GM12875 (cell line): ENCODE measurements around the gene TAF15.

ENCODE experiments used
- H3K4me3 ChIP-seq: one replicate; pipeline ENCODE4 v1.5.1; 2011; ENCODE audit warnings: low read depth, low read length, control low read depth
- TF ChIP-seq, protein P1 (sequence below): IDR thresholded peaks from 2 replicates; pipeline ENCODE4 v1.5.1; 2011; ENCODE audit warnings: low read depth, mild to moderate bottlenecking, control low read depth, inconsistent platforms, low read length, moderate library complexity, borderline replicate concordance; ENCODE audit not compliant: insufficient read depth

Gene TAF15

DNA sequence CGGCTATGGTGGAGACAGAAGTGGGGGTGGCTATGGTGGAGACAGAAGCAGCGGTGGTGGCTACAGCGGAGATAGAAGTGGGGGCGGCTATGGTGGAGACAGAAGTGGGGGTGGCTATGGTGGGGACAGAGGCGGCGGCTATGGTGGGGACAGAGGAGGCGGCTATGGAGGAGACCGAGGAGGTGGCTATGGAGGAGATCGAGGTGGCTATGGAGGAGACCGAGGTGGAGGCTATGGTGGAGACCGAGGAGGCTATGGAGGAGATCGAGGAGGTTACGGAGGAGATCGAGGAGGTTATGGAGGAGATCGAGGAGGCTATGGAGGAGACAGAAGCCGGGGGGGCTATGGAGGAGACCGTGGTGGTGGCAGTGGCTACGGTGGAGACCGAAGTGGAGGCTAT, 35.3 kb downstream of the TAF15 start:
- TF ChIP-seq, protein P1, sequence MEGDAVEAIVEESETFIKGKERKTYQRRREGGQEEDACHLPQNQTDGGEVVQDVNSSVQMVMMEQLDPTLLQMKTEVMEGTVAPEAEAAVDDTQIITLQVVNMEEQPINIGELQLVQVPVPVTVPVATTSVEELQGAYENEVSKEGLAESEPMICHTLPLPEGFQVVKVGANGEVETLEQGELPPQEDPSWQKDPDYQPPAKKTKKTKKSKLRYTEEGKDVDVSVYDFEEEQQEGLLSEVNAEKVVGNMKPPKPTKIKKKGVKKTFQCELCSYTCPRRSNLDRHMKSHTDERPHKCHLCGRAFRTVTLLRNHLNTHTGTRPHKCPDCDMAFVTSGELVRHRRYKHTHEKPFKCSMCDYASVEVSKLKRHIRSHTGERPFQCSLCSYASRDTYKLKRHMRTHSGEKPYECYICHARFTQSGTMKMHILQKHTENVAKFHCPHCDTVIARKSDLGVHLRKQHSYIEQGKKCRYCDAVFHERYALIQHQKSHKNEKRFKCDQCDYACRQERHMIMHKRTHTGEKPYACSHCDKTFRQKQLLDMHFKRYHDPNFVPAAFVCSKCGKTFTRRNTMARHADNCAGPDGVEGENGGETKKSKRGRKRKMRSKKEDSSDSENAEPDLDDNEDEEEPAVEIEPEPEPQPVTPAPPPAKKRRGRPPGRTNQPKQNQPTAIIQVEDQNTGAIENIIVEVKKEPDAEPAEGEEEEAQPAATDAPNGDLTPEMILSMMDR: no peak
- H3K4me3 ChIP-seq: no peak overlapping the region

DNA sequence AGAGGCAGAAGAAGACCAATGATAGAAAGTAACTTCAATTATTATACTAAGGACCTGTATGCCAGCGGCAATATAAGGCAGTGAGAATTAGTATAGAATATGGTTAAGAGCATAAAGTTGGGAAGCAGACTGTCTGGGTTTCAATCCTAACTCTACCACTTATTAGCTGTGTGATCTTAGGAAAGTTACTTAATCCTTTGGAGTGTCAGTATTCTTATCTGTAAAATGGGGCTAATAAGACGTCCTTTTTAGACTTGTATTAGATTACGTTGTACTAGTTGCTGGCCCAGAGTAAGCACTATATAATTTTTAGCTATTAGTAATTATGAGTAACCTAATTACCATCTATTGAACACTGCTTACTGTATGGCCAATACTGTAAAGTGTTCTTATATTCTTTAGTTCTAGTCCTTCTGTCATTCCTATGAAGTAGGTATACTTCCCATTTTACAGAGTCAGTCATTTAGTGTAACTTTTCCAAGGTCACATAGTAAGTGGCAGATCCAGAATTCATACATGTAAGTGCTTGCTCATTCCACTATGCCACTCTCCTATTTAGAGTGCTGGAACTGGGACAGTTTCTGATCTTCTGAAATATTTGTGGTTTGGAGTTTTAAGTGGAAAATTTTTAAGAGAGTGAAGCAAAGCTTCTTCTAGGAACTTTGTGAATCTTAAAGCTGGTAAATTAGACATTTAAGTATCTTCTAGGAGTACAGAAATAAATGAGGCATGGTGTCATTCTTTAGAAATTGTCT, 36.9 kb downstream of the TAF15 start:
- H3K4me3 ChIP-seq: no peak overlapping the region
- TF ChIP-seq, protein P1: no peak

DNA sequence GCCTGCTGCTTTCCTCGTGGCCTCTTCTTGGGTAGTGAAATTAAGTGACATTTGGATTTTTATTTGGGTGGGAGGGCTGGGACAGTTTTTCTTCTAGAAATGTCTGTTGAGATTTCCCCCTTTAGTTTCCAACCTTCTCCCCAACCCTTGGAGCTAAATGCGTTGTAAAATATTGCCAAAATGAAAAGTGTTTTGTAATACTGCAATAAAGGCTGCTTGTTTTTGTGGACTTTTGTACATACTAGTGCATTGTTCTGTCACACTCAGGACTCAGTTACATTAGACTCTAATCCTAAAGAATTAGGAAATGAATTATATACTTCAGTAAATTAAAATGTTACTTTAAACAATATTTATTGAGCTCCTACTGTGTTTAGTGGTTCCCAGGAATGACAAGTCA, 37.7 kb downstream of the TAF15 start:
- no peak overlapping the region for H3K4me3 ChIP-seq
- TF ChIP-seq, protein P1: no peak

DNA sequence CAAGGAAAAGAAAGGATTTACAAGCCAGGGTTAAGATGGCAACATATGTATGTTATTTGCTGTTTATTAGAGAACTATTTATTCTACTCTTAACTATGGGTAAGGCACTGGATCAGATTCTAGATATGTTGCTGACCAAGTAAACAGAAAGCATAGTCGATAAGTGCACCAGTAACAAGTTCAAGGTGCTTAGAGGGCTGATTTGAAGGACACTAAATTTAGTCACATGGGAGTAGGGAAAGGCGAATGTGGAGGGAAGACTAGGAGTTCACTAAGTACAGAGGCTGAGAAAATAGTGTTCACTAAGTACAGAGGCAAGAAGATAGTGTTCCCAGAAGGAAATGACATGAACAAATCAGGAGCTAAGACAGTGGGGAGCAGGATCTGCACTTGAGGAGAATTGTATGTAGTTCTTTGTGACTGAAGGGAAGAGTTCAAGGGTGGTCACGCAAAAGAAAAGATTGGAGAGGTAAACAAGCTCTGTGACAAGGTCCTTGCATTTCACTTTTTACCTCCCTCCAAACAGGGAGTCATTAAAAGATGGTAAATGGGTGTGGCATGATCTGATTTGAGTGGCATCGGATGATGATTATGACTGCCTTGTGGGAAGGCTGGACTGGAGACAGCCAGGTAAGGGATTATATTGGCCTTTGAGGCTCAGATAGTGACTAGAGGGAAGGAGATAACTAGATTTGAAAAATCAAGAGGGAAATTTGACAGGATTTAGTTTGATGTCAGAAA, 38.5 kb downstream of the TAF15 start:
- TF ChIP-seq, protein P1: no peak
- no peak overlapping the region for H3K4me3 ChIP-seq

DNA sequence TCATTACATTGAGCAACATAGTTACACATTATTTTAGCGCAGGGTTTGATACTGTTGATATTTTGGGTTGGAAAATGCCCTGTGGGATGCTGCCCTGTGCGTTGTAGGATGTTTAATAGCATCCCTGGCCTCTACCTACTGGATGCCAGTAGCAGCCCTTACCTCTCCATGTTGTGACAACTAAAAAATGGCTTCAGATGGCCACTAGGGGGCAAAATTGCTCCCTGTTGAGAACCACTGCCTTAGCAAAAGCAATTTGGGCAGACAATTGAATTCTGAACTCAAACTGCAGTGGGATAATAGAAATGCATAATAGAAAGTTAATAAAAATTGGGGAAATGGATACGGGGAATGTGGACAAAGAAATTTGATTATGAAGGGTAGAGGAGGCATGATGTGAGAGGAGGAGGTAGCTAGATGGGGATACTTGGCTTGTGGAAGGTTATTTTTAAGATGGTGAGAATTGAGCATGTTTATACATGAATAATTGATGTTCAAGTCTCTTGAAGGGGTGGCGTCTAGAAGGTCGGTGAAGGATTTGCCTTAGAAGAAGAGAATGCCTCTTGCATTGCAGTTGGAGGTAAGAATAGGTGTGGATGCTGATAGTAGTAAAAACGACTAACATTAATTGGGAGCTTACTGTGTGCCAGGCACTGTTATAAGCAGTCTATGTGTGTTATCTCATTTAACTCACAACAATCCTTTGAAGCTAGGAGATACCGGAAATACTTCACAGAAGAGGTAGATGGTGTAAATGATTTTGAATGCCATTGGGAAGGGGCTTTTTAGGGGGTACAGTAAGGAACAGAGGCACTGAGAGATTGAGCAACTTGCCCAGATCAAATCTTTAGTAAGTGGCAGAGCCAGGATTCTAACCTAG, 40.4 kb downstream of the TAF15 start:
- no peak overlapping the region for H3K4me3 ChIP-seq
- TF ChIP-seq, protein P1: peak; percentile 67; the same call in 1 of the 2 replicates

DNA sequence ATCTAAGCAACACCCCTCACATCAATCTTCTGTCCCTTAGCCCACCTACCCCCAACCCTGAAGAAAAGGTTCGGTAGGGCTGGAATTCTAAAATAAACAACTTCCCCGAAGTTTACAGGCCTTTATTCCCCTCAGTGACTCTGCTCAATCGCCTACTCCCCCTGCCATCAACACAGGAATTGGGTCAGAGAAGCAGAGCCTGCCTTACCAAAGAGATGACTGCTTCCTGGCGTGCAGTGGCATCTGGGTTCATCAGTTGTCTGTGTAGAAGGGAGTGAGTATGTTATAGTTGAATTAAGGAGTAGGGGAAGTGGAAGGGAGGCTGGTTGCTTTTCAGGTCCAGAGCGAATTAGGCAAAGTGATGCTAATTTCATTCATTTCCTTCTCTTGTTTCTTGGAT, 46.7 kb downstream of the TAF15 start:
- TF ChIP-seq, protein P1: no peak
- no peak overlapping the region for H3K4me3 ChIP-seq
